Right forelimb (tissue), 1 donor: ENCODE data around the gene GRIK4.

ENCODE experiments used
- DNase-seq: peaks from one replicate; pipeline ENCODE4 v3.0.0-alpha.2; 2018

Gene GRIK4

DNA sequence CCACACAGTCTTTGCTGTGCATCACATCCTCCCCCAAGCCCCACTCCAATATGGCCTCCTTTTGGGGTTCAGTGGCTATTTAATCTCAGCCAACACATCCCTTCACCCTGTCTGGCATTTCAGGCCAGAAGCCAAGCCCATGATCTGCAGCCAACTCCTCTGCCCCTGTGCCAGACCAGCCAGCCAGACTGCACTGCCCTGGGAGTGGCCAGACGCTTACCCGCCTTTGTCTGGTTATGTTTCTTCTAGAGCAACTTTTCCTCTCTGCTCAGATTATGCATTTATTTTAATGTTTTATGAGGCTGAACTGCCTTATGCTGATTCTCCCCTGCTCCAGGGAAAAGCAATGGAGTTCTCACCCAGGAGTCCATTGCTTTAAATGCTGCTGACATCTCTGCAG, 305.6 kb downstream of the GRIK4 start:
- no peak for DNase-seq

GRCh38 chr11:120818097-120818496, 306.5 kb downstream of the GRIK4 start:
- no peak for DNase-seq

DNA sequence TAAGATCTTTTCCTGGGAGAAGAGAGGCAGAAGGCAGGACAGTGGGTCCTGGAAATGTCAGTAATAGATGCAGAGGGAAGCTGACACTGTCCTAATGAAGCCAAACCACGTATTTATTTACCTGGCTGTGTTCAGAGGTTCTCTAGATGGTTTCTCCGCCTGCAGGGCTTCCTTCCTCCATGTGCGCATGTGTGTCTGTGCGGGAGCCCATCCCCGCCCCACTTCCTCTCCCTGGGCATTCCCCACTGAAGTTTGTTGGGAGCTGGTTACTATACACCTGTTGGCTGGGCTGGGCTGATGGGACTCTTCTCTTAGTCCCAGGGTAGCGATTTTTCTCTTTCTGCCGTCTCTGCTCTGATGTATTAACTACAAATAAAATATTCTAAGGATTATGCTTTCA, 307.5 kb downstream of the GRIK4 start:
- DNase-seq, result no peak

DNA sequence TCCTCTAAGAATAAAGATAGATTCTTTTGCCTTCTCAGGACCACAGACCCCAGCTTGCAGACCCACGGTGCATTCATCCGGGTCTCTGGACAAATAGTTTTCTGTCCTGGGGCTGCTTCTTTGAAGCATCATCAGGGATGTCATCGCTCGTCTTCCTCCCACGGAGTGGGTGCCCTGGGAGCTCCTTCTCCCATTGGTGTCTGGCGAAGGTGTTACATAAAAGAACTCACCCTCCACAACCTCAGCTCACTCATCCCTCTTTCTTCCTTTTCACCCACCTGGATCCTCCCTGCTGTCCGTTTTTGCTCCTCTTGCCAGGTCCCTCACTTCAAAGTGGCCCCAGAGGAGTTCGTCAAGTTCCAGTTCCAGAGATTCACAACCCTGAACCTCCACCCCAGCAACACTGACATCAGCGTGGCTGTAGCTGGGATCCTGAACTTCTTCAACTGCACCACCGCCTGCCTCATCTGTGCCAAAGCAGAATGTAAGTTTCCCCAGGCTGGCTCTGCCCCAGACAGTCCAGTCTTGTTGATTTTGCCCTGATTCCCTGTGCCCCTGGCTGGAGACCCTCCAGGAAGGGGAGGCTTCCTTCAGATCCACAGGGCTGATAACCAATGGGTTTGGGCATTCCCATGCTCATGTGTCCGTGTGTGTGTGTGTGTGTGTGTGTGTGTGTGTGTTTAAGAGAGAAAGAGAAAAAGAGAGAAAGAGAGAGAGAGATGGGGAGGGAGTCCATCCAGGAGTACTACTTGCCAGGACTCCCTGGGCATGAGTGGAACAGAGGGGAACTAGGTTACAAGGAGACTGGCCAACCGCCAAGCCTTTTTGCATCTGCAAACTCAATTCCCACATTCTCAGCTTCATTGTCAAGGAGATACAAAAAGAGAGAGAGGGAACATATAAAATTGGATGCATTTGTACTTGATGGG, 308.2 kb downstream of the GRIK4 start:
- DNase-seq, result no peak

- no peak for DNase-seq
These were observed 311.6 kb downstream of the GRIK4 start for GRCh38 chr11:120823159-120823558.

DNA sequence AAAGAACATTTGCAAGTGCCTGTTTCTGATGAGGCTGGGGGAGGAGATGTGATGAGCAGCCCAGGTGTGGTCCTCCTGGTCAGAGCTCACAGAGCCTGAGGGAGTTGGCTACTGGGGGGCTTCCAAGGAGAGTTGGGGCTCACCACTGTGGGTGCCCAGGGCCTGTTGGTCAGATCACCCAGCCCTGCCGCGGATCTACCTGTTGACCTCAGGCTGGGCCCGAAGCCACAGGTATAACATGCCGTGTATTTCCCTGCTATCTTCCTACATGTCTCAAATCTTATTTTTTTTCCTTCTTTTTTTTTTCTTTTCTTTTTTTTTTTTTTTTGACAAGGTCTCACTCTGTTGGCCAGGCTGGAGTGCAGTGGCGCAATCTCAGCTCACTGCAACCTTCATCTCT, 312.7 kb downstream of the GRIK4 start:
- no peak for DNase-seq

DNA sequence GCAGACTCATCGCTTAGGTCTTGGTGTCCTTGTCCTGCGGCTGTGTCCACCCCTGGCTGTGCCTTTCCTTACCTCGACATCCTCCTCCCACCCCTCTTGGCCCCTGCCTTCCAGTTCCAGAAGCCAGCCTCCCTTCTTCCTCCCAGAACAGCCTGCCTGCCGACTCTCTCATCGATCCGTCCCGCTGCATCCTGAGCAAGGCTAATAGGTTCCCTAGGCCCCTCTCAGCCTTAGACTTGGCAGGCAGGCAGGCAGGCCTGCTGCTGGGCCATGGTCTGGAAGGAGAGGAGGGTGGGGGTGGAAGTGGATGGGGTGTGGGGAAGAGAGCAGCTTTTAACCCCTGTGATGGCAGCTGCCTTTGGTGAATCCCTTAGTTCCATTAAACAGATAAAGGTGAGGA, 315.6 kb downstream of the GRIK4 start:
- peak; percentile 62 for DNase-seq

GRCh38 chr11:120827820-120828219, 316.3 kb downstream of the GRIK4 start:
- DNase-seq, result no peak

GRCh38 chr11:120828847-120829246, 317.3 kb downstream of the GRIK4 start:
- DNase-seq, result no peak

DNA sequence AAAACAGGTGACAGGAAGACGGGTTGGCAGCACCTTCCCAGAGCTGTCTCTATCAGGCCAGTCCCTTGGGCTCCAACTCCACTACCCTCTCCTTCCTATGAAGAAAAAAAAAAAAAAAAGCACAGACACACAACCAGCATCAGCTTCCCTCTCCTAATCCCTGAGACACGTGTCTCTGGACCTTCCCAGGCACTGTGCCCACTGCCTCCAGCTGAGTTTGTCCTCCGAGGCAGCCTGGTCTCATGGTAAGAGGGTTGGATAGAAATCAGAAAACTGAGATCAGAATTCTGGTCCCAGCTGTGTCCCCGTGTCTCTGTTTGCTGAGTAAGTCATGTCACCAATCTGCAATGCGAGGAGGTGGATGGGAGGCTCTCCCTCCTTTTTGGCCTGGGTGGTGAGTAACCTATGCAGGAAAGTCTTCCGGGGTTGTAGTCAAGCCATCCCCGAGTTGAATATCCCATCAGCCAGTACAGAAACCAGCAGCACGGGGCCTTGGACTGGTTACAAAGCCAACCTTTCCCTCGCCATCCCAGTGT, 318.6 kb downstream of the GRIK4 start:
- DNase-seq, result no peak

DNA sequence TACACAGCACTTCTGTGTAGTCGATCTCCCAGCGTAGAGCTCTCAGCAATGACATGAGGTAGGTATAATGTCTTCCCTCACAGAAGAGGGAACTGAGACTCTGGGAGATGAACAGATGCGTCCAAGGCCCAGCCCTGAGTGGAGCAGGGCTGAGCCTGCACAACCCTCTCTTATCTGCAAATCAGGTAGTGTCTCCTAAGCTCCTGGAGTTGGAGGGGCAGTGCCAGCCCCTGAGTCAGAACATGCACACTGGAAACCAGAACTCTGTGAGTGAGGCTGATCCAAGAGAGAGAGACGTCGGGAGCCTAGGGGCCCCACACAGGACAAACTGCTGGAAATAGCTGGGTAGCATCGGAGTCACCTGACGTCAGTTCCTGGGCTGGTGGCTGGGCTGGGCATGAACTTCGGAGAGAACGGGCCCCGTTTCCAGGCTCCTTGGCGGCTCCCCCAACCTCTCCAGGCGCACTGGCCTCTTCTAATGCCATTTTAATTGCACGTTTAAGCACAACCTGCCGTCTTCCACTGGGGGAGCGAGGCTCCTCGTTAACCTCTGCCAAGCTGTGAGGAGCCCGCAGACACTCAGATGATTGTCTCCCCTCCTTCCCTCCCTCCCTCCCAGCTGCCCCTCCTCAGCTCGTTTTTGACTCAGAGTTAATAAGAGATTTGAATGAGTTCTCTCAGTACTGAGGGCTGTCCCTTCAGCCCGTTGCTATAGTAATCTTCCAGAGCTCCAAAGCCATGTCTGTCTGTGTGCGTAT, 321.1 kb downstream of the GRIK4 start:
- DNase-seq, result peak; percentile 59

GRCh38 chr11:120834686-120835210, 323.2 kb downstream of the GRIK4 start:
- no peak for DNase-seq

DNA sequence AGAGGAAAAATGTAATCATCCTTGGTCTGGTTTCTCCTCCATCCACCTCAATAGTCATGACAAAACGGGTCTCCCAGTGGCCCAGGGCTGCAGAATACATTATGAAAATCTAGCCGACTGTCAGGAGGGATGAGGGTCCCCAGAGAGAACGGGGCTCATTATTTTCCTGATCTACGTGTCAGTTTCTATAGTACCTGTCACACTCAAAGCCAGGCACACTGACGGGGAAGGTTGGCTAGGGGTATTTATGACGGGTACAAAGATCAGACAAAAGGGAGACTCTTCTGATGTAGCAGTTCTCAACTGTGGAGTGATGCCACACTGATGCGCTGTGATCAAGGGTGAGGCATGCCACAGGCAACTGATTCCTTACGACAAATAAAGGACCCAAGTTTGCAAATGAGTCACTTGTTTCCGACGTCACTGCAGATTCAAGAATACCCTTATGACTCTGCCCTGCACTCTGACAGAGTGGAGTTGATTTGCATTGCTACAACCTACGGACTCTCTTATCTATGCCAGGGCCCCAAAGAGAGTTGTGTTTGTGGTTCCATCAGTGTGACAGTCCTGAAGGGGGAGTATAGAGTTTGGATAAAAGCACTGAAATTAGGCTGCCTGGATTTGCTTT, 324.2 kb downstream of the GRIK4 start:
- no peak for DNase-seq

DNA sequence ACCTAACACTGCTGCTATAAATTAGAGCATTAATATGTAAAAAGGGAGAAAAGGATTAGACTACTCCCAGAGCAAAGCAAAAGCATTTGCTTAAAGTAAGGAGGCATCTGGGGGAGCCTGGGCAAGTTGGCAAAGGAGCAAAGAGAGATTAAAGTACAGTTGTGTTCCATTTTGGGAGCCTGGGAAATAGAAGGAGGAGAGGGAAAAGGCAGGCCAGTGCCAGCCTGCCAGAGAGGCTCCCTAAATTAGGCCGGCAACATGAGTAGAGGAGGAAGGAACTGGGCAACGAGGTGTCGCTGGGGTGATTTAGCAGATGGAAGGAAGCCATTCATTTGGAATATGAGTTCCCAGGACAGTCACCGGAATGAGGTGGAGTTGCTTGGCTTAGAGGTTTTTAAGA, 326.1 kb downstream of the GRIK4 start:
- no peak for DNase-seq

DNA sequence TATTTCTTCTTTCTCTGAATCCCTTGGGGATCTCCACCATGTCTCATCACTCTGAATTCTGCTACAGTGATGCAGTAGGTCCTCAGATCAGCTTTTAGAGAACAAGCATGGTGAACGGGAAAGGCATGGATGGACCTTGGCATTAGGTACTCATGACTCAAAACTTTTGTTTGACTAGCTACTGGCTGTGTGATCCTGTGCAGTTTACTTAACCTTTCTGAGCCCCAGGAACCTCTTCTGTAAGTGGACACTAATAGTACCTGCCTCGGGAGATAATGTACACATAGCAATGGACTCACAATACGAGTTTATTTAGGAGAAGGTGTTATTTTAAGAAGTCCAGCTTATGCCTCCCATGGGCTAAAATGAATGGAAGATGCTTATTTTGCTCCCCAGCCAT, 327.7 kb downstream of the GRIK4 start:
- DNase-seq, result no peak

- no peak for DNase-seq
These were observed 328.4 kb downstream of the GRIK4 start for GRCh38 chr11:120839846-120840402.

- DNase-seq, result no peak
These were observed 329.1 kb downstream of the GRIK4 start for GRCh38 chr11:120840661-120841060.

DNA sequence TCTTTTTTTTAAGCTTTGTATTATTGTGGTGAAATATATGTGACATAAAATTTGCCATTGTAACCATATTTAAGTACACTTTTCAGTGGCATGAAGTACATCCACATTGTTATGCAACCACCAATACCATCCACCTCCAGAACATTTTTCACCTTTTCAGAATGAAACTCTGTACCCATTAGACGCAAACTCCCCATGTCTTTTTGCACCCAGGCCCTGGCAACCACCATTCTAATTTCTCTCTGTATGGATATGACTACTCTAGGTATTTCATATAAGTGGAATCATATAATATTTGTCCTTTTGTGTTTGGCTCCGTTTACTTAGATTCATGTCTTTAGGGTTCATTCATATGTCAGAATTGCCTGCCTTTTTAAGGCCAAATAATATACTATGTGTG, 329.5 kb downstream of the GRIK4 start:
- no peak for DNase-seq

DNA sequence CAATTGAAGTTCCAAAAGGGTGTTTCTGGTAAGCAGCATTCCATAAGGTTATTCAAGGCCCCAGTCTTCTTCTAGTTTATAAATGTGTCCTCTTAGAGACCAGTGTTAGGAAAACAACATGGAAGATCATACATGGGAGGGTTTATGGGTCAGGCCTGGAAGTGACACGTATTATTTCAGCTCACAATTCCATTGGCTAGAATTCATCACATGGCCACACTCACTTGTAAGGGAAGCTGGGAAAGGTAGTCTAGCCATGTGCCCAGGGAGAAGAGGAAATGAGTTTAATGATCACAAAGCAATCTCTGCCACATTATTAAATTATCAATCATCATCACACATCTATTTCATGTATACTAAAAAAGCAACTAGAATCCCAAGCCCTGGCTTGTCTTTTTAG, 330.6 kb downstream of the GRIK4 start:
- DNase-seq, result no peak

- DNase-seq, result no peak
These were observed 341.9 kb downstream of the GRIK4 start for GRCh38 chr11:120853435-120853834.

GRCh38 chr11:120854988-120855387, 343.4 kb downstream of the GRIK4 start:
- no peak for DNase-seq

GRCh38 chr11:120857508-120857907, 346.0 kb downstream of the GRIK4 start:
- DNase-seq, result no peak

DNA sequence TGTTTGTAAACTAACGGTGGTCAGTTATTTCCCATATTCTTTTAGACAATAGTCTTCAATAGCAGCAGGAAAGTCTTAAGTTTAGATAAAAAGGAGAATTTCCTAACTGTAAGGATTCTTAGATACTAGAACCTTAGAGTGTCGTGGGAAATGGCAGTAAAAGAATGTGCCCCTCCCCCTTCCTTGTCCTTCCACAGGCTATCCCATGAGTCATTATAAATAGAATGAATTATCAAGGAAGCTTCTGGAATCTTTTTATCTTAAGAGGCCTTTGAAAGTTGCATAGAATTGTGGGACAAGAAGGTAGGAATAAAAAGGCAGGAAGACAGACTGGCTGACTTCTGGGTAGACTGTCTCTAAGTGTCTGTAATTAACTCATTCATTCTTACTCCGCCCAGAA, 347.2 kb downstream of the GRIK4 start:
- DNase-seq, result no peak
